HG03135 (cell line): ENCODE data around the gene ZNF189.

Experiments
- ATAC-seq: cut with Tn5 transposase; IDR thresholded peaks from one replicate; pipeline ENCODE4 v1.9.1; 2021; ENCODE audit warnings: mild to moderate bottlenecking, moderate library complexity; ENCODE audit not compliant: unreplicated experiment

Gene ZNF189

GRCh38 chr9:101448680-101449070 lies 50.0 kb downstream of the ZNF189 start:
- ATAC-seq = no peak

DNA sequence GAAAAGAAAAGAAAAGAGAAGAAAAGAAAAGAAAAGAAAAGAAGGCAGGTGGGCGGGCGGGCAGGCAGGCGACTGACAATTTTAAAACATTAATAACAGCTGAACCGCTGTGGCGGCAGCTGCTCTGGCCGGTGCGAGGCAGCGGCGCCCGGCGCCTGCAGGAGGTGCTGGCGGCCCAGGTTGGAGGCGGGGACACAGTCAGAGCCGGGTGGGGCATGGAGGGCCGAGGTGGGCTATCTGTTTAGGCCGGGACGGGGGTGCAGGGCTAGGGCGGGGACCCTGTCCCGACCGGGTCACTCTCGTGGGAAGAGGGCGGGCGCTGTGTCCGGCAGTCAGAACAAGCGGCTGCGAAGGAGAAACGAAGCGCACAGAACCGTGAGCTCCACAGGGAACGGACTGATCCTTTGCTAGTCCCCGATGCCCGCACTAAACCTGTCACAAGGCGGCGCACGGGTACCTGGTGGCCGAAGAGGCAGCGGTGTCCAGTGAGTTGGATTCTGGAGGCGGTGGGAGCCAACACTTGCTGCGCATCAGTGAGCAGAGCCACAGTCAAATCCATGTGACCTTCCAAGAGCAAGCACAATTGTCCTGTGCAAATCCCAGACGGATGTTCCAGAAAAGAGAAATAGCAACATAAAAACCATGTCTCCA lies 50.5 kb downstream of the ZNF189 start:
- ATAC-seq = peak; percentile 97

DNA sequence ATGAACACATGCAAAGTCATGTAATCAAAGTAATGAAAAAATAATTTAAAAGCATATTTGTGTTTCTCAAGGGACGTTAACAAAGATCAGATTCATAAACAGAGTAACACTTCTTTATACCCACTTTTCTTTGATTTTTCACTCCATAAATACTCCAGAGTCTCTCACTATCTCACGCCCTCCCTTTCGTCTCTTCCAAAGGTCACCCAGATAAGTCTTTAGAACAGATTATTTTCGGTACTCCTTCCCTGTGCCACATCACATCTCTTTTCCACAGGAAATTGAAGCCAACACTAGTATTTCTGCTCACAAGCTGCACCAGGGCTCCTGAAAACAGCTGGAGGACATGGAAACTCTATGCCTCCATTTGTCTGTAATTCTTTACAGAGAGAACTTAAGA lies 52.3 kb downstream of the ZNF189 start:
- no peak for ATAC-seq

GRCh38 chr9:101451498-101451897 lies 52.8 kb downstream of the ZNF189 start:
- ATAC-seq = no peak

DNA sequence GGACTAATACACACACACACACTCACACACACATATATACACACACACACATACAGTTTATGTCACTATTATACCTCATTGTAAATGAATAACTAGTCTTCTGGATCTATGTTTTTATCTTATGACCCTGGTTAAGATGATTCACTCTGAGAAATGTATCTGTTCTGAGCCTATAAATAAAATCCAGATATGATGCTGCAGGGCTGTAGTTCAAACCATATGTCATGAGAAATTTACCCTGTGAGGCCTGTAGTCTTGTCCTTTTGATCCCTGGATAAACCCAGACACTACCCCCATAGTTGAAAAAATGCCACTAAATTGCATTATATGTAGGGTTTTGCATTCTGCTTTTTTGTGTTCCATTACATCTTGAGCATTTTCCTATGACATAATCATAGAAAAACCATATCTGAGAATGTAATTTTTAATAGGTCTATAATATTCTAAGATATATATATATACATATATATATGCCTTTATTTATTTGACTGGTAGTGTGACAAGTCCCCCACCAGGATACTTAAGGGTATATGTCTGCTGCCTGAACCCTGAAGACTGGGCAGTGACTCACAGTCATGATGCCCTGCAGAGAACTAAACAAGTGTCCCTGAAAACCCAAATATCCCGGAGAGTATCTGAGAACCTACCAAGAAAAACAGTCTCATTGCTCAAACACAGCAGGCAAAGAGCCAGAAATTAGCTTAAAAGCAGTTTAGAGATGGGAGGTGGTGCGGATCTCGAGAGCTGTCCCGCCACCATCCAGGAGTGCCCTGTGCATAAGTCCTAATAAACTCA lies 55.3 kb downstream of the ZNF189 start:
- ATAC-seq = no peak

GRCh38 chr9:101455656-101456240 lies 57.1 kb downstream of the ZNF189 start:
- no peak for ATAC-seq

DNA sequence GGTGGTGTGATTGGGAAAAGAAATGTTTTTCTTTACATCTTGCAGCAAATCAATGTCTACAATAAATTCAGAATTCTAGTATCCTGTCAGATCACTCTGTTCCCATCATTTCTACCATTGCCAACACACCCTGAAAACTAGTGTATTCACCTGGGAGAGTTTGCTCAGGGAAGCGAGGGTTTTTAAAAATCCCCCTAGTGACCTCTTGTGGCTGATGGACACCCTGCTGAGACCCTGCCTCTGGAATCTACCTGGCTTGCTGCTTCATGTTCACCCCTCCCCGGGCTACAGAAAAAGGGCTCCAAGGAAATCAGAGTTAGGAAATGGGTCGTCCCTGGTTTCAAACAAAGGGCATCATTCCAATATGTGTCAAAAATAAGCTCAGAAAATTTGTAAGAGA lies 58.4 kb downstream of the ZNF189 start:
- ATAC-seq = no peak

DNA sequence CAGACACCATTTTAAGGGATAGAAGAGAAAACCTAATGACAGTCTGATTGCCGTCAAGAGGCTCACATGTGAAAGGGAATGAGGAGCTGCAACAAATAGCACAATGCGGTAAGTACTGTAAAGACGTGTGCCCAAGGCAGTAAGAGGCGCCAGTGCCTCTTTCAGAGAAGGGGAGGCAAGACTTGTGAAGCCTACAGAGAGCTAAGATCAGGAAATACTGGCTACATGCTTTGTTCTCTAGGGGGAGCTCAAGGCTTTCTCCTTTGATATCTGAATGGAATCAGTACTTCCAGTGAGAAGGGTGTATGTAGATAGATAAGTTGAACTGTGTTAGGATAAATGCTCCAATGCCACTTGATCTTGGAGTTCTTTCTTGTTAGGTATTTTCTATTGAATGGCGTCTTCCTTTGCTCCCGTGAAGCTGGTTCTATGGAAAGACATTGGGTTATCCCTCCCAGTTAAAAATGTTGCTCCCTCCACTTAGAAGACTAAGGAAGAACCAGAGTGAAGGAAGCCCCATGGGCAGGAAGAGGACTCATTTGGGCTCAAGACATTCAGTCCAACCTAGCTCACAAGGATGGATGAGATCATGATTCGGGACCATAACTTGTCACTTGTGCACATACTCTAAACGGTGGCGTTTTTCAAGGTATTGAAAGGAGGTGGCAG lies 60.4 kb downstream of the ZNF189 start:
- peak; percentile 73 for ATAC-seq
